Prostate gland (tissue), 2 donors: ENCODE data around the gene NOC4L.

ENCODE experiments used
- CTCF ChIP-seq, 4 experiments: fragments of 200-600 bp in 2 of 4; fragments of 450-650 bp in 2 of 4; sonication (generic) in 2 of 4; IDR thresholded peaks; 1 replicate in 3 of 4; 2 replicates in 1 of 4; pipeline ENCODE4 v1.5.1; 2016 to 2019; ENCODE audit warnings: antibody characterized with exemption in 4 of 4, mild to moderate bottlenecking in 2 of 4, moderate library complexity in 2 of 4
- POLR2A ChIP-seq: fragments of 450-650 bp; IDR thresholded peaks from one replicate; pipeline ENCODE4 v1.6.1; 2016; ENCODE audit warnings: antibody characterized with exemption, mild to moderate bottlenecking
- POLR2AphosphoS5 ChIP-seq: sonication (generic); formaldehyde crosslinking; IDR thresholded peaks from one replicate; pipeline ENCODE4 v1.6.1; 2017; ENCODE audit warnings: antibody characterized with exemption

DNA sequence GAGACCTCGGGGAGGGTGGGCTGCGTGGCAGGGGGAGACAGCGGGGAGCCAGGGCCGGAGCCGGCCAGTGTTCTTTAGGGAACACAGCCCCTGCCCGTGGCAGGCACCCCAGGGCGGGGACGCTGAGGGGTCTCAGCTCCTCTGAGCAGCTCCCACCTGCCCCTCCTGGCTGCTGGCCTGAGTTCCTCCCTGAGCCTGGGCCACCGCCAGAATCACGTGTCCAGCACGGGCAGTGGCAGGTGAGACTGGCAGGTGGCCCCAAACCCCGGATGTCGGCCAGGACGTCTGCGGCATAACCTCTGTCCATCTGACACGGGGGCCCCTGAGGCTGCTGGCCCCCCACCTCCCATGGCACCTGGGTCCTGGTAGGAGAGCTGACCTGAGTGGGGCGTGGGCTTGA lies 25.1 kb downstream of the NOC4L start:
- TF ChIP-seq POLR2A (no peak), CTCF (IDR thresholded peaks at IDR 0.05) (no peak), POLR2AphosphoS5 (no peak)
